ENCODE data around the gene IL6.
"Not testable (repeated sequence)": the region's sequence is repeated elsewhere in the genome, so short reads cannot be mapped to it uniquely, and the experiment has no call there.

Gene IL6

GRCh38 chr7:22729180-22729825 is 2.3 kb downstream of the IL6 start:
- no peak for DNase-seq

DNA sequence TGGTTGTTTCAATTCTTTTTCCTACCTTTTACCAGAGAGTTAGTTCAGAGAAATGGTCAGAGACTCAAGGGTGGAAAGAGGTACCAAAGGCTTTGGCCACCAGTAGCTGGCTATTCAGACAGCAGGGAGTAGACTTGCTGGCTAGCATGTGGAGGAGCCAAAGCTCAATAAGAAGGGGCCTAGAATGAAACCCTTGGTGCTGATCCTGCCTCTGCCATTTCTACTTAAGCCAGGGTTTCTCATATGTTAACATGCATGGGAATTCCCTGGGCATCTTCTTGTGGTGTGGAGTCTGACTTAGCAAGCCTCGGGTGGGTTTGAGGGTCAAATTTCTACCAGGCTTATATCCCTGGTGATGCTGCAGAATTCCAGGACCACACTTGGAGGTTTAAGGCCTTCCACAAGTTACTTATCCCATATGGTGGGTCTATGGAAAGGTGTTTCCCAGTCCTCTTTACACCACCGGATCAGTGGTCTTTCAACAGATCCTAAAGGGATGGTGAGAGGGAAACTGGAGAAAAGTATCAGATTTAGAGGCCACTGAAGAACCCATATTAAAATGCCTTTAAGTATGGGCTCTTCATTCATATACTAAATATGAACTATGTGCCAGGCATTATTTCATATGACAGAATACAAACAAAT is 3.2 kb downstream of the IL6 start:
- DNase-seq = no peak

DNA sequence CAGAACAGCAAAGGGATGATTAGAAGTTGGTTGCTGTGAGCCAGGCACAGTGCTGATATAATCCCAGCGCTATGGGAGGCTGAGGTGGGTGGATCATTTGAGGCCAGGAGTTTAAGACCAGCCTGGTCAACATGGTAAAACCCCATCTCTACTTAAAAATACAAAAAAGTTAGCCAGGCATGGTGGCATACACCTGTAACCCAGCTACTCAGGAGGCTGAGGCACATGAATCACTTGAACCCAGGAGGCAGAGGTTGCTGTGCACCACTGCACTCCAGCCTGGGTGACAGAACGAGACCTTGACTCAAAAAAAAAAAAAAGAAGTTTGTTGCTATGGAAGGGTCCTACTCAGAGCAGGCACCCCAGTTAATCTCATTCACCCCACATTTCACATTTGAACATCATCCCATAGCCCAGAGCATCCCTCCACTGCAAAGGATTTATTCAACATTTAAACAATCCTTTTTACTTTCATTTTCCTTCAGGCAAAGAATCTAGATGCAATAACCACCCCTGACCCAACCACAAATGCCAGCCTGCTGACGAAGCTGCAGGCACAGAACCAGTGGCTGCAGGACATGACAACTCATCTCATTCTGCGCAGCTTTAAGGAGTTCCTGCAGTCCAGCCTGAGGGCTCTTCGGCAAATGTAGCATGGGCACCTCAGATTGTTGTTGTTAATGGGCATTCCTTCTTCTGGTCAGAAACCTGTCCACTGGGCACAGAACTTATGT is 4.1 kb downstream of the IL6 start:
- DNase-seq = no peak

GRCh38 chr7:22731766-22732165 is 4.8 kb downstream of the IL6 start:
- DNase-seq = no peak

DNA sequence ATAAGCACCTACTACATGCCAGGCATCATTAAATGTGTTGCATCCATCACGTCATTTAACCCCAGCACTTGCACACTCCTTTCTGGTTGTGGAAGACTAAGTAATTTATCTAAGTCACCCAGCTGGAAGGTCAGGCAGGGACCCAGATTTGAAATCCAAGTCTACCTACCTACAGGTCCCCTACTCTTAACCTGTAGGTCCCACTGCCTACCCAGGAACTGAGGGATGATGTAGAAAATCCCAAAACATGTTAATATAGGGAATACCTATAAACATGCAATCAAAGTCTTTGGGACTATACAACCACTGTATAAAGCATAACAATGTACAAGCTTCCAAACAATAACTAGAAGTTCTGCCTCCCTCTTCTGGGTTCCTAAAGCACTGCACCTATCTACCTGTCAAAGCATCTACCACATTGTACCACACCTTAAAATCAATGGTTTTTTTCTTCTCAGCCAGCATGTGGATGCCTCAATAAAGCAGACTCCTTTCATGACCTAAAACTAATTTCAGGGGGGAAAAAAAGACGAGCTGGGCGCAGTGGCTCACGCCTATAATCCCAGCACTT is 5.6 kb downstream of the IL6 start:
- no peak for DNase-seq

DNA sequence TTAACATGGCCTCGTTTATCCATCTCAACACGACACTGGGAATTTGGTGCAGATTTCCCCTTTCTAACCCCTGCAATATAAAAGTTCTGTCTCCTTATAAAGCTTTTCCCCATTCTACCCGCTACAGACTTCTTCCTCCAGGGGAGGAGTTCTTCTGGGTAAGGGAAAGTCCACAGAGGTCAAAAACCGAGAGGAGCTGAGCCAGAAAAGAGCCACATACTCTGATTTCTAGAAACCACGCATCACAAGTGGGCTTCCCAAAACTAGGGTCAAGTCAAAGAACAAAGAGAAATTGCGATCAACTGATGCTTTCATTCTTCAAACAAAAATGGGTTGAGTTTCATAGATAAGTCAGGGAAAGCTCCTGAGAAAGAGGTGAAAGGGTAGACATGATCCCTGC is 6.8 kb downstream of the IL6 start:
- DNase-seq = no peak

- no peak for DNase-seq
Observed at GRCh38 chr7:22743014-22743413, 16.0 kb downstream of the IL6 start.

GRCh38 chr7:22751341-22751740 is 24.3 kb downstream of the IL6 start:
- DNase-seq = no peak

DNA sequence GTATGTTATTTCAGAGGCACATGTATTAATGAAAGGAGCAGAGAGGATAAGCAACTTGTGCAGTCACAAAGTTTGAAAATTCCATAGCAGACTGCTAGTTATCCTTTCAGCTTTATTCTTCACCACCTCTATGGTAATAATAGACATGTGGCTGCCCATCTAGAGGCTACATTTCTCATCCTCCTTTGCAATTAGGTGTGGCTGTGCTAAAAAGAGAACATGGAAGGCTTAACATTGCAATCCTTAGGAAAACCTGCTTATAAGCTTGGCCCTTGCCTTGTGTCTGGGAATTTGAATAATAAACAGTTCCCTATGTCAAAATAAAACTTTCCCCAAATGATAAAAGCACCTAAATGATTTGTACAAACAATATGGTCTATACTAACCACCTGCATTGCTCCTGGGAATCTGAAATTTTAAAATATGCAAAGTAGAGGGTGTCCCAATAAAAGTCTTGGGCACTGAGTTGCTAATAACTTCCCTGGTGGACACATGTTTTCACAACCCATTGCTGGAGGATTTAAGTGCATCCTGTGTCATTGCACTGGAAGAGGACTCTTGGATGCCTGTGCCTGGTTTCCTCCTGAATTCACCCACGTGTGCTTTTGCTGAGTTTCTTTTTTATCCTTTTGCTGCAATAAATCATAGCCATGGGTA is 30.5 kb downstream of the IL6 start:
- no peak for DNase-seq

DNA sequence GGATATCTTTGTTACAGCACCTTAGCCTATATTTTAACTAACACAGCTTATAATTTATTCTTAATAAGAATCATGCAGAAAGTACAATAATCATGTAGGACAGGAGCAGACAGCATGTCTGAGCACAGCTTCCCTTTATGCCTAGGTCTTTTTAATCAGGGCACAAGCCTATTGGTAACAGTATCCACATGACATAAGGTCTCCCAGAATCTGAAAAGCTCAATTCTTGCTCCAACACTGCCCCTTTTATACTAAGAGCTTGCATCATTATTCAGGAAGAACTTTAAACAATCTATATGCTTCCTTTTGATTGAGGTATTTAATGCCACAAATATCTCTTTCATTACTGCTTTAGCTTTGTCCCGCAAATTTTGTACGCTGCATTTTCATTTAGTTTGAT is 31.6 kb downstream of the IL6 start:
- DNase-seq = no peak

GRCh38 chr7:22759721-22760120 is 32.7 kb downstream of the IL6 start:
- no peak for DNase-seq

GRCh38 chr7:22762866-22763265 is 35.9 kb downstream of the IL6 start:
- no peak for DNase-seq

DNA sequence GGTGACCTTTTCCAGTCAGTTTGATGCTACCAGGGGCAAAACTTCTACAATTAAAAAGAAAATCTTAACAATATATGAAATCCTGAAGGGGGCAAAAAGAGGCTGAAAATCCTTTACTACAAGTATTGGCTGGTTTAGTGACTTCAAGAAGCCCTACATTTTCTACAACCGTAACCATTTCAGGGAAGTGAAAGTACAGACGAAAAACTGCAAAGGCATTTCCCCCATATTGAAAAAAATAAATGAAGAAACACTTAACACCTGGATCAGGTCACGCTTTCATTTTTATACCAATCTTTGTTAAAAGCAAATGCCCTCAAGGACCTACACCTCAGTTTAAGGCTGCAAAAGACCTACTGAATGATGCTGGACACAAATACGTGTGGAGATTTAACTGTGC is 38.6 kb downstream of the IL6 start:
- DNase-seq = no peak

- DNase-seq = no peak
Observed at GRCh38 chr7:22771194-22771871, 44.3 kb downstream of the IL6 start.

DNA sequence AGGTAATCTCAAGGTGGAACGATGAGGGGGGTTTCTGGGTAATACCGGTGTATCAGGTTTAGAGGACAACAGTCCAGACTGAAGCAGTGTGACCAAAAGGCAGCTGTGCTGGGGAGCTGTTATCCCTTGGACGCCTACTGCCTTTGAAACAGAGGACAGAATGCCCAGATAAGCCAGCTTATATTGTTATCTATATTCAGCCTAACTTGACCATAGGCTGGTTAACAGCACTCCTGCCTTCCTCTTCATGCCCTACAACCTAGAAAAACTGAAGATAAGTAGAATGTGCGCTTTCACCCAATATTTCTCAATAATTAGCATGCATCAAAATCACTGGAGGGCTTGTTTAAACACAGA is 44.9 kb downstream of the IL6 start:
- no peak for DNase-seq

- DNase-seq = no peak
Observed at GRCh38 chr7:22772885-22773284, 45.9 kb downstream of the IL6 start.

DNA sequence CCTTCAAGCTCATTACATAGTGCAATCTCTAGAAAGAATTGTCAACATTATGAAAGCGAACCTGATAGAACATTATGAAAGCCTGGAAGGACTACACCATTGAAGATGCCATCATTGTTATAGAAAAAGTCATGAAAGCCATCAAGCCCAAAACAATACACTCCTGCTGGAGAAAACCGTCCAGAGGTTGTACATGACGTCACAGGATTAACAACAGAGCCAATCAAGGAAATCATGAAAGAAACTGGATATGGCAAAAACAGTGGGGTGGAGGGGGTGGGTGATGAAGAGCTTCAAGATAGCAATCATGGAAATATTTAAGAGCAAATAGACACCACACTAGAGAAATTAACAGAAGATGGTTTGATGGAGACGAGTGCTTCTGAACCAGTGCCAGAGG is 50.0 kb downstream of the IL6 start:
- no peak for DNase-seq

- not testable (repeated sequence) for DNase-seq
Observed at GRCh38 chr7:22779730-22780323, 52.8 kb downstream of the IL6 start.

- DNase-seq = no peak
Observed at GRCh38 chr7:22781230-22781711, 54.3 kb downstream of the IL6 start.
